Endometrial microvascular endothelial cells (primary cell): Measurements from ENCODE around the gene CST9L. TPM values are rescaled to one million over a fixed set of nuclear protein-coding genes. Genes with fewer than 3 reads are reported as not detected.

Source experiments
- in situ Hi-C: cut with HindIII; loops from 2 replicates; pipeline ENCODE4 v1.10.0; 2017; ENCODE audit warnings: low sequenced_read_pairs, low pct_unique_long_range_greater_than_20kb; ENCODE audit errors: inconsistent ontology term
- total RNA-seq: library from RNA; depleted of rRNA; stranded (reverse); fragments of >200 nt; gene quantifications from one replicate; pipeline ENCODE4 v1.2.3, GENCODE V29; 2015; ENCODE audit errors: inconsistent ontology term

The CST9L gene
- total RNA-seq, 1 donor from 2014 or later, result not detected

DNA sequence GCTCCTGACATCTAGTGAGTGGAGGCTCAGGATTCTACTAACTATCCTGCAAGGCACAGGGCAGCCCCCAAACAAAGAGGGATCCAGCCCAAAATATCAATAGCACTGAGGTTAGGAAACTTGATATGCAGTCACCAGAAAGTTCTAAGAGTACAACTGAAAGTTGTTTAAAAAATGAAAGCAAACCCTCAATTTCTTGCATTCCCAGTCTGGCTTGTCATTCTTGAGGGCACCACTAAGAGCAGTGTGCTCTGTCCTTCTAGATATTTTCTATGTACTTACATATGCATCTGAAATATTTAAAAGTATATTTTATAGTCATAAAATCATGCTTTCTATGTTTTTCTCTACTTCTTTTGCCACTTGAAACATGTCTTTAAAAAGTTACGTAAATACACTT is 41.4 kb downstream of the CST9L start:
- in situ Hi-C loops, result no loop called here

DNA sequence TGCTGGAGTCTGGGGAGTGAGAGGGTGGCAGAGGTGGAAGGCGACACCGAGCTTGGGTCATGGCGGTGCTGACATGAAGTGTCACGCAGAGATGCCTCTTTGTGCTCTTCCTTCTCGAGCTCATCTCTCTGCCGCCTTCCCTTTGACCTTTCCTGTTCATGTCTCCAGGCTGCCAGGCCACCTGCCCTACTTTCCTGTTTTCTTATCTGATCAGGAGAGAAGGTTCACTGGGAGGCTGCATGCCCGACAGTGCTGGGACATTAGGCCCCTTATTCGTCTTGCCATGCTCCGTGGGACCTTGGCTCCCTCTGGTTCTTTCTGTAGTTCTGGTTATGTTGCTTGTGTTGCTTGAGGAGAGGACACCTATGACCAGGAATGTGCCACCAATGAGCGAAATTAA is 44.1 kb downstream of the CST9L start:
- in situ Hi-C loops, result no loop called here

DNA sequence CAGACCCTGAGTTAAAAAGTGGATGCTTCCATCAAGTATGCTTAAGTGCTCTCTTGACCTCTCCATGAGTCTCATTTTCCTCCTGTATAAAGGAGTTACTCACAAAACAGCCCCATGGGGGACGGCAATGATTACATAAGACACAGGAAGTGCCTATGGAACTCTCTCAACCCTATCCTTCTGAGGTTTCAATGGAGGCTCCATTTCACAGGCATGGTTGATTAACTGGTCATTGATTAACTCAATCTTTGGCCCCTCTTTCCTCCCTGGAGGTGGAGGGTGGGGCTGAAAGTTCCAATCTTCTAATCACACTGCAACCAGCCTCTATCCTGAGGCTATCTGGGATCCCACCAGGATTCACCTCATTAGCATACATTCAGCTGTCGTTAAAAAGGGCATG is 48.1 kb downstream of the CST9L start:
- in situ Hi-C loops, result no loop called here

DNA sequence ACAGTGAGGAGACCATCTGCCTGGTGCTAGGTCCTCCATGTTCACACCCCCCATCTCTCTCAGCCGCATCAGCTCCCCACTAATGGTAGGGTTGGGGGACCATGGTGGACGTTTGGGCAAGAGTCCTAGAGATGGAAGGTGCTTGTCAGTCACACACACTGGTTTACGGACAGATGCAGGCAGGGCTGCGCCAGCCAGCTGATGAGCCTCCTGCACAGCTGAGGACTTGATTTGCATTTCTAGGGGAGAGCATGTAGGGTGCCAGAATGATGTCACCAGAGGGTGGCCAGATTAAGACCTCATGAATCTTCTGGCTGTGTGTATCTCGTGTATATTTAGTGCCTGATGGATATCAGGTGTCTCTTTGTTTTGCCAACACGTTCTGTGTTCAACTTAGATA is 48.7 kb downstream of the CST9L start:
- in situ Hi-C loops, result no loop called here

DNA sequence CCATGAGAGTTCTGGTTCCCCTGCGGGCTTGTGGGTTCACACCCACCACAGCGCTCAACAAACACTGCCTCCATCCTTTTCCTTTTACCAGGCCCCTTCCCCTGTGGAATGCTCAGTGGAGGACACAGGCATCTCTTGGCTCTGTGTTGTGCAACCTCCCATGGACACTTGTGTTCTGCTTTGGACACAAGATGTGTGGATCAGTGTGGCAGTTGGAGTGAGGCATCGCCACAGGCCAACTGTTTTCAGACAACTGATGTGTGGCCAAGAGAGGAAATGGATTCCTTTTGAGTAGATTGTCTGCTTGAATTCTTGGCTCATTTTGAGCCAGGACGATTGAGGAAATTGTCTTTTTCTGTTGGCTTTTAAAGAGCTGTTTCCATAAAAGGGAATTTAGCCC is 50.6 kb downstream of the CST9L start:
- in situ Hi-C loops, result no loop called here

DNA sequence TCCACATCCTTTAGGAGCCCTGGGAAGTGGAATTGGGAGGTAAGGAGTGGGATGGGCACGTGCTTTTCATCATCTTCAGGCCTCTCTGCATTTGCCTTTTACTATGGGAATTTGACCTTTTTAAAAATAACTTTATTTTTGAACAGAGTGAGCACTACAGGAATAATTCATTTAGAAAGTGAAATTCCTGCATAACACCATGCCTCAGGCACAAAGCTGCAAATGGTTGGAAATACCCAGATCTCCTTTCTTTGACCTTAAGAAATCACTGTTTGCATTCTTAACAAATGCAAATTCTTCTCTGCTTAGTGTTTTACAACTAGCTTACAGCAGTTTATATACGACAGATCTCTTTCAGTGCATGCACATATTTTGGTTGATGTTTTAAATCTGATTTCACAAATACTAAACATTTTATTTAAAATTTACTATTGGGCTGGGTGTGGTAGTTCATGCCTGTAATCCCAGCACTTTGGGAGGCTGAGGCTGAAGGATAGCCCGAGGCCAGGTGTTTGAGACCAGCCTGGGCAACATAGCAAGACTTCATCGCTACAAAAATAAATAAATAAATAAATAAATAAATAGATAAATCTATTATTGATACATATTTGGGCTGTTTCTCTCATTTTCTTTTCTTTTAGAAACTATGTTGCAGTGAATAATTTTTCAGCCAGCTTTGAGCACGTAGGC is 52.9 kb downstream of the CST9L start:
- in situ Hi-C loops, result no loop called here

DNA sequence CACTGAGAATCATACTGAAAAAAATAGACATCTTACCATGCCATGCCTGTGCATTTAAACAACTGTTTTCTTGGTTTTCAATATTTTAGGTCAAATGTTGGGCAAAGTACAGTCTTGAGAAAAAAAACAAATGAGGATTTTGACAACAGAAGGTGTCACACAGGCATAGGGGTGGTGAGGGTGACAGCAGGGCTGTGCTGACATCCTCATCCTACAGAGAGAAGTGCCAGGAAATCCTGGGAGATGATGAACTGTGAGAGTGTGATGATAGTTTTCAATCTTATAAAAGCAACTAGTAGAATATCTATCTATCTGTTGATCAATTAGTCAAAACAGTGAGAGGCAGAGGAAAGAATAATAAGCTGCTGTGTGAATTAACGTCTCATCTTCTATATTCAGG is 53.4 kb downstream of the CST9L start:
- in situ Hi-C loops, result no loop called here

Other genes starting within 250 kb of the CST9L start
- gene NXT1, start 217.7 kb downstream of the CST9L start, total RNA-seq, result 35.5 TPM
- 10.9 TPM for gene GZF1, start 206.3 kb downstream of the CST9L start, total RNA-seq
- 7.6 TPM for gene NAPB, start 147.0 kb downstream of the CST9L start, total RNA-seq
- gene CSTL1, start 128.8 kb downstream of the CST9L start, total RNA-seq, result not detected
- not detected for gene CST11, start 115.6 kb downstream of the CST9L start, total RNA-seq
- not detected for gene CST8, start 77.4 kb downstream of the CST9L start, total RNA-seq
- not detected for gene CST9, start 37.4 kb upstream of the CST9L start, total RNA-seq
- 346 TPM for gene CST3, start 69.5 kb upstream of the CST9L start, total RNA-seq
- not detected for gene CST4, start 120.6 kb upstream of the CST9L start, total RNA-seq
- gene CST1, start 182.5 kb upstream of the CST9L start, total RNA-seq, result 4.0 TPM